Measurements from ENCODE around the gene GBX2.

Gene GBX2

DNA sequence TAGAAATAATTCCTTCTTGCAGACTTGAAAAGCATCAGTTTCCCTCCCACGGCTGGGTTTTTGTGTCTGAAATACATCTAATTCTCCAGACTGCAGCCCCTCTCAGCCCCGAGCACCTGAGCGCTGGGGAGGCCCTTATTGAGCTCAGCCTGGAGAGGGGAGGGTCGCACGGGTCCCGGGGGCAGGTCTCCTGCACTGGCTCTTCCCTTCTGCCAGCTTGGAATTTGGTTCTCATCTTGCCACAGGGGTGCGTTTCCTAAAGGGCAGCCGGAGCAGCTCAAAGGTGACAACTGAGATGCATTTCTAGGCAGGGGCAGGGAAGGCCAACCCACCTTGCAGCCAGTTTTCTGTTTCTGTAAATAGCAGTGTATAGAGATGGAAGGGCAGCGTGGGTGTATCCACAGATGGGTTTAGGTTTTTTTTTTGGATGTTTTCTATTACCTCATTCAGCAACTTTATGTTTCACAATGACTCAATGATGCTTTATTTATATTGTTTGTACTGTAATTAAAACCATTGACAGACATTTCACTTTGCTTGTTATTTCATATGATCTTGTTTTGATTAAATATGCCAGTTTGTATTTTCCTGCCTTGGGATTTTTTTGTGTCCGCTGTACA, 37.0 kb downstream of the GBX2 start:
- H3K9me3 ChIP-seq (ENCODE audit: insufficient read depth, low read depth, low read length): no peaks in the 10 kb centered on the region
- no peaks in the 10 kb centered on the region for H3K36me3 ChIP-seq (ENCODE audit: insufficient read depth, low read depth, low read length)
- H3K27ac ChIP-seq (ENCODE audit: low read length): no peak overlapping the region
- H3K27me3 ChIP-seq (ENCODE audit: insufficient read depth, low read length): no peaks in the 10 kb centered on the region
- H3K9ac ChIP-seq (ENCODE audit: low read depth, low read length): no peak overlapping the region
- H3K4me1 ChIP-seq (ENCODE audit: insufficient read depth, low read length): no peaks in the 10 kb centered on the region; the same call in 1 of the 2 replicates
- H3K4me3 ChIP-seq (ENCODE audit: low read length): no peak overlapping the region

DNA sequence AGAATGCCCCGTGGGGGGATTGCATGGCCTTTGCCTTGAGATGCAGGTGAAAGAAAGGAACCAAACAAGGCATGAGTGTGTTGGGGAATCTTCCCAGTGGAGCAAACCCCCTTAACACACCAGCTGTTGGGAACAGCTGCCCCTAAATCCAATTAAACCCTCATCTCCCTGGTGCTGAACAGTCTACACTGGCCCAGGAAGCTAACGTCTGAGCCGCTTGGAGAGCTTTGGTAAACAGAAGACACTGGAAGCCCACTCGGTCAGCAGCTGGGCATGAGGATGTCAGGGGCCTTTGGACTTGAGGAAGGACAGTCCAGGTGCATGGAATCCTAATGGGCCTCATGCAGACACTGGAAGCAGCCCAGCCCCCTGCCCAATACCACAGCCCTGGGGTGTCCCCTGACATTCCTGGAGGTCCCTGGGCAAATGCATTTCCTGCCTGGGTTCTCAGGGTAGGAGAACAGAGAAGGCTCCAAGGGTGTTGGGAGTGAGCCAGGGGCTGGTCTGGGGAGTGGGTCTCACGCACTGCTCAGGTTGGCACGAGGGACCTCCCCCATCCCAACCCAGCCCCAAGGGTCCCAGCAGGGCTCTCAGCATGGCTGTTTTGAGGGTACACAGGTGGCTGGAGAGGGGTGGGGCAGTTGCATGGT, 37.7 kb downstream of the GBX2 start:
- no peaks in the 10 kb centered on the region for H3K9me3 ChIP-seq (ENCODE audit: insufficient read depth, low read depth, low read length)
- H3K9ac ChIP-seq (ENCODE audit: low read depth, low read length): no peak overlapping the region; the same call in 1 of the 2 replicates
- H3K36me3 ChIP-seq (ENCODE audit: insufficient read depth, low read depth, low read length): no peaks in the 10 kb centered on the region
- H3K27ac ChIP-seq (ENCODE audit: low read length): no peak overlapping the region
- H3K4me1 ChIP-seq (ENCODE audit: insufficient read depth, low read length): no peaks in the 10 kb centered on the region; the same call in 1 of the 2 replicates
- no peaks in the 10 kb centered on the region for H3K27me3 ChIP-seq (ENCODE audit: insufficient read depth, low read length)
- H3K4me3 ChIP-seq (ENCODE audit: low read length): no peak overlapping the region

DNA sequence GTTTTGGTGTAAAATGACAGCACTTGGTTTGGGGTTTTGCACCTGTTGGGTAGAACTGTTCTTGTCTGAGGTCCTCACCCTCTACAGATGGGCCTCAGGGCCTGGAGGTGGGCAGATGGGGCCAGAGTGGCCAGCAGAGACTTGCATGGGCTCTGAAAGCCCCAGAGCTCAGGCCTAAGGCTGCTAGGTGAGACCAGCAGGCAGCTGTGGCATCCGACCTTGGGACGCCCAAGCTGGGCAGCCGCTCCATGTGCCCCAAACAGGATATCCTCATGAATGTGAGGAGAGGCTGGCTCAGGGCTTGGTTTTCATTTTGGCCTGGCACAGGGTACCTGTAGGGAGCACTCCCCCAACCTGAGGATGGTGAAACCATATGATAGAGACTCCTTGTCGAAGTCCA, 38.3 kb downstream of the GBX2 start:
- no peak overlapping the region for H3K4me3 ChIP-seq (ENCODE audit: low read length)

DNA sequence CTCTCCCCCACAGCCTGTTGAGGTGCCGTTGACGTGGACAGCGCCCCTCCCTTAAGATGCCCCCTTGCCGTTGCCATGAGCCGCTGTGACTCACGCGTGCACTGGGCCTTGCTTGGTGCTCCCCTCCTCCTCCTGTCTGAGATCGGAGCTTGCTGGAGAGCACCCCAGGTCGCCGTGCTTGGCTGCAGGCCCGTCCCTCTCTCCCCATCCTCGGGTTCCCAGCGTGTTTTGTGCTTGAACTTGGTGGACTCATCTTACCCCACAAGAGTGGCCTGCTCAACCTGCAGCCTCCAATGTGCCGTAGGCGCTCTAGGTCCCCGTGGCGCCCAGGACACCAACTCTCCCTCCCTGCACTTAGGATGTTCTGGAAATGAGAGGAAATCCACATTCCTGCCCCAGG, 39.9 kb downstream of the GBX2 start:
- Histone ChIP-seq H3K27ac (ENCODE audit: low read length) (no peak overlapping the region), H3K9ac (ENCODE audit: low read depth, low read length) (no peak overlapping the region), H3K4me3 (ENCODE audit: low read length) (no peak overlapping the region), H3K9me3 (ENCODE audit: insufficient read depth, low read depth, low read length) (no peaks in the 10 kb centered on the region), H3K27me3 (ENCODE audit: insufficient read depth, low read length) (no peaks in the 10 kb centered on the region), H3K4me1 (ENCODE audit: insufficient read depth, low read length) (no peaks in the 10 kb centered on the region; the same call in 1 of the 2 replicates), H3K36me3 (ENCODE audit: insufficient read depth, low read depth, low read length) (peaks cover 9% of the 10 kb centered on the region; the same call in 1 of the 2 replicates)

More for the DNA sequence above, 38.3 kb downstream of the GBX2 start:
- Histone ChIP-seq H3K9ac (ENCODE audit: low read depth, low read length) (no peak overlapping the region), H3K27me3 (ENCODE audit: insufficient read depth, low read length) (no peaks in the 10 kb centered on the region), H3K4me1 (ENCODE audit: insufficient read depth, low read length) (no peaks in the 10 kb centered on the region; the same call in 1 of the 2 replicates), H3K36me3 (ENCODE audit: insufficient read depth, low read depth, low read length) (peaks cover 1% of the 10 kb centered on the region; the same call in 1 of the 2 replicates), H3K27ac (ENCODE audit: low read length) (no peak overlapping the region), H3K9me3 (ENCODE audit: insufficient read depth, low read depth, low read length) (no peaks in the 10 kb centered on the region)

DNA sequence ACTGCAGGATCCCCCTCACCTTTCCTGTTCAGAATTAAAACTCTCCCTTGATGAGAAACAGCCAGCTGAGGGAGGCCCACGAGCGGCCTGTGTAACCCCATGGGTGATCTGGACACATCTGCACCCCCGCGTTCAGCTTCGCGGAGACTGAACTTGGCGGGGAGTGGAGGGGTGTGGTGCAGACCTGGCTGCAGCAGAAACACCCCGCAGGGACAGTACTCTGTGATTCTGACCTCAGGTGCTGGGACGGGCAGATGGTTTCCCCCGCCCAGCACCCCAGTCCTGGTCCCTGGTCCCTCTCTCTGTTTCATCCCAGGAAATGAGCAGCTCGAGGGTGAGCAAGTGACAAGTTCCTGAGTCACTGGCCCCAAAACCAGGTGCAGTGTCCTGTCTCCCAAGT, 41.2 kb downstream of the GBX2 start:
- H3K36me3 ChIP-seq (ENCODE audit: insufficient read depth, low read depth, low read length): peaks cover 9% of the 10 kb centered on the region; the same call in 1 of the 2 replicates
- H3K27me3 ChIP-seq (ENCODE audit: insufficient read depth, low read length): no peaks in the 10 kb centered on the region
- H3K4me1 ChIP-seq (ENCODE audit: insufficient read depth, low read length): no peaks in the 10 kb centered on the region; the same call in 1 of the 2 replicates
- no peak overlapping the region for H3K27ac ChIP-seq (ENCODE audit: low read length)
- no peaks in the 10 kb centered on the region for H3K9me3 ChIP-seq (ENCODE audit: insufficient read depth, low read depth, low read length)
- no peak overlapping the region for H3K9ac ChIP-seq (ENCODE audit: low read depth, low read length)
- no peak overlapping the region for H3K4me3 ChIP-seq (ENCODE audit: low read length)

DNA sequence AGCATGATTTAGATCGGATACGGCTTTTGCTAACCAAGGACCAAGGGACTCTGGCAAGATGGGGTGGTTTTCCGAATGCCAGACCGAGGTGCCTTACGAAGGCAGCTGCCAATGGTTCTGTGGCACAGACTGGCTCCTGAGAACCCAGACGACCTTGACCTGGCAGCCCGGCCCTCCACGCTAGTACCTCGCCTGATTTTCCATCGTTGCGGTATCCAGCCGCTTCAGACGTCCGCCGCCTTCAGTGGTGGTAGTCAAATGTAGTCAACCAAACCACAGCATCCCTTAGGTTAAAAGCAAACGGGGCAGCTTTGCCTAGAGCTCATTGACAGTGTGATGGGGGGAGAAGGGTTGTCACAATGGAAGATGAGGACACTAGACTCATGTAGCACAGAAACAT, 42.6 kb downstream of the GBX2 start:
- Histone ChIP-seq H3K4me1 (ENCODE audit: insufficient read depth, low read length) (no peaks in the 10 kb centered on the region; the same call in 1 of the 2 replicates), H3K27ac (ENCODE audit: low read length) (no peak overlapping the region), H3K4me3 (ENCODE audit: low read length) (no peak overlapping the region), H3K9me3 (ENCODE audit: insufficient read depth, low read depth, low read length) (no peaks in the 10 kb centered on the region), H3K27me3 (ENCODE audit: insufficient read depth, low read length) (peaks cover 2% of the 10 kb centered on the region; the same call in 1 of the 2 replicates), H3K9ac (ENCODE audit: low read depth, low read length) (no peak overlapping the region), H3K36me3 (ENCODE audit: insufficient read depth, low read depth, low read length) (peaks cover 9% of the 10 kb centered on the region; the same call in 1 of the 2 replicates)

DNA sequence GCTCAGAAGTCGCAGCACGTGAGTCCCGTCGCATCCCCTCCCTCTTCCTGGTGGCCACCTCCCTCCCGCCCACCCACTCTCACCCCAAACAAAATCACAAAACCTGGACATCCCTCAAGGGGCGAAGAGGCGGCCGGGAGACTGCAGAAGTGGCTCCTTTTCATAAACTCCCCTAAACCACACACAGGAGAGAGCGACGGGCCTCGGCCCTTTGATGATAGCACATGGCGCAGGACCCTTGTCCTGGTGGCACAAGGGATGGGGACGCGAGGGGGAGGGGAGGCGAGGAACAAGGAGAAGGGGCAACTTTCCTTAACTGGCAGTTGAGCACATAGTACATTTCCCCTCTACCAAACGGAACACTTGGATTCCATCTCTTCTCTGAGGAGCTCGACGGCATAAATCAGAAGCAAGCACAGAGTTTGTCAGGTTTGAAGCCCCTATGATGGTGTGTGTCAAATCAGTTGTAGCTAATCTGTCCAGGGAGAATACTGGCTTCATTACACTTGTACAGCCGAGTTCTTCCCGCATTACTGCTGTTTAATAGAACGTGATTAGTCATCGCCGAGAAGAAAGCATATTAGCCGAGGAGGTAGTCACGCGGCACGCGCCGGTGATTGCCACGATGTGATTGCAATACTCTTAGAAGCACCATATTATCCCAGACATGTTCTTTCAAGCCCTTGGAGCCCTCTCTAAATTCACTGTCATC, 43.8 kb downstream of the GBX2 start:
- no peaks in the 10 kb centered on the region for H3K4me1 ChIP-seq (ENCODE audit: insufficient read depth, low read length)
- H3K36me3 ChIP-seq (ENCODE audit: insufficient read depth, low read depth, low read length): peaks cover 9% of the 10 kb centered on the region; the same call in 1 of the 2 replicates
- no peaks in the 10 kb centered on the region for H3K9me3 ChIP-seq (ENCODE audit: insufficient read depth, low read depth, low read length)
- H3K27me3 ChIP-seq (ENCODE audit: insufficient read depth, low read length): peaks cover 14% of the 10 kb centered on the region
- no peak overlapping the region for H3K4me3 ChIP-seq (ENCODE audit: low read length)
- H3K27ac ChIP-seq (ENCODE audit: low read length): no peak overlapping the region
- no peak overlapping the region for H3K9ac ChIP-seq (ENCODE audit: low read depth, low read length)

DNA sequence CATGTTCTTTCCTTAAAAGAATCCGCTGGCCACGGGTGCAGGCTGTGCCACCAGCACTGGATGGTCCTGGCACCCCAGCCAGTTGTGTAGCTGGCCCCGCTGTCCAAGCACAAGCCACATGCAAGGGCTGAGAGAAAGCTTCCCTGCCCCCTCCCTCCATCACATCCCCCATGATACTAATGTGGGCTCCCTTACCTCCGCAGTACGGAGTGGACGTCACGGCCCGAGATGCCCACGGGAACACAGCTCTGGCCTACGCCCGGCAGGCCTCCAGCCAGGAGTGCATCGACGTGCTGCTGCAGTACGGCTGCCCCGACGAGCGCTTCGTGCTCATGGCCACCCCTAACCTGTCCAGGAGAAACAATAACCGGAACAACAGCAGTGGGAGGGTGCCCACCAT, 44.5 kb downstream of the GBX2 start:
- Histone ChIP-seq H3K27me3 (ENCODE audit: insufficient read depth, low read length) (peaks cover 21% of the 10 kb centered on the region), H3K4me1 (ENCODE audit: insufficient read depth, low read length) (no peaks in the 10 kb centered on the region), H3K27ac (ENCODE audit: low read length) (no peak overlapping the region), H3K4me3 (ENCODE audit: low read length) (no peak overlapping the region), H3K9me3 (ENCODE audit: insufficient read depth, low read depth, low read length) (no peaks in the 10 kb centered on the region), H3K36me3 (ENCODE audit: insufficient read depth, low read depth, low read length) (peaks cover 9% of the 10 kb centered on the region; the same call in 1 of the 2 replicates), H3K9ac (ENCODE audit: low read depth, low read length) (no peak overlapping the region)

DNA sequence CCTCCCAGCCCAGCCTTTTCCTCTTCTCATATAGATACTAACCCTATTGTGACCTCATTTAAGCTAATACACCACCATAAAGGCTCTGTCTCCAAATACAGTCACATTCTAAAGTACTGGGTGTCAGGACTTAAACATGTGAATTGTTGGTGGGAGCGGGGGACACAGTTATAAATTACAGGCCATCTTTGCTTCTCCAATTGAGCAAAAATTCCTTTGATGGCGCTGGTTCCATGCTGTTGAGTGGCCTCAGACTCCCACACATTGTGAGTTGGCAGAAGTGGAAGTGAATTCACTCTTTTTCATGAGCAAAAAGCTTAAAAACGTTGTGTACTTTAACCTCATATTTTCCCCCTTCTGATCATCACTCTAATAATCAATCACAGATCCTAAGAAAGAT, 46.0 kb downstream of the GBX2 start:
- no peak overlapping the region for H3K4me3 ChIP-seq (ENCODE audit: low read length)
- H3K4me1 ChIP-seq (ENCODE audit: insufficient read depth, low read length): peaks cover 8% of the 10 kb centered on the region; the same call in 1 of the 2 replicates
- H3K27ac ChIP-seq (ENCODE audit: low read length): no peak overlapping the region
- H3K9ac ChIP-seq (ENCODE audit: low read depth, low read length): no peak overlapping the region
- peaks cover 9% of the 10 kb centered on the region; the same call in 1 of the 2 replicates for H3K36me3 ChIP-seq (ENCODE audit: insufficient read depth, low read depth, low read length)
- peaks cover 34% of the 10 kb centered on the region for H3K27me3 ChIP-seq (ENCODE audit: insufficient read depth, low read length)
- H3K9me3 ChIP-seq (ENCODE audit: insufficient read depth, low read depth, low read length): no peaks in the 10 kb centered on the region

DNA sequence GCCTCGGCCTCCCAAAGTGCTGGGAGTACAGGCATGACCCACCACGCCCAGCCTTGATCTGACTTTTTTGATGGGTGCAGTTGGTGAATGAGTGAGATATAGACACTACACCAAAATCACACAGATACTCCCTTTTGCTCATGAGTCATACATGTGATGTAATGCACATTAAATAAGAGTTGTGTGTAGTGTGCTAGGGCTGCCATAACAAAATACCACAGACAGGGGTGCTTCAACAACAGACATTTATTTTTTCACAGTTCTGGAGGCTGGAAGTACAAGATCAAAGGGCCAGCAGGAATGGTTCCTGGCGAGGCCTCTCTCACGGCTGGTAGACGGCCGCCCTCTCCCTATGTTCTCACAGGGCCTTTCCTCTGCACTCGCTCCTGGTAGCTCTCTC, 46.6 kb downstream of the GBX2 start:
- Histone ChIP-seq H3K9ac (ENCODE audit: low read depth, low read length) (no peak overlapping the region), H3K27me3 (ENCODE audit: insufficient read depth, low read length) (peaks cover 41% of the 10 kb centered on the region), H3K27ac (ENCODE audit: low read length) (no peak overlapping the region), H3K4me3 (ENCODE audit: low read length) (no peak overlapping the region), H3K9me3 (ENCODE audit: insufficient read depth, low read depth, low read length) (no peaks in the 10 kb centered on the region), H3K4me1 (ENCODE audit: insufficient read depth, low read length) (peaks cover 8% of the 10 kb centered on the region; the same call in 1 of the 2 replicates), H3K36me3 (ENCODE audit: insufficient read depth, low read depth, low read length) (peaks cover 9% of the 10 kb centered on the region; the same call in 1 of the 2 replicates)

DNA sequence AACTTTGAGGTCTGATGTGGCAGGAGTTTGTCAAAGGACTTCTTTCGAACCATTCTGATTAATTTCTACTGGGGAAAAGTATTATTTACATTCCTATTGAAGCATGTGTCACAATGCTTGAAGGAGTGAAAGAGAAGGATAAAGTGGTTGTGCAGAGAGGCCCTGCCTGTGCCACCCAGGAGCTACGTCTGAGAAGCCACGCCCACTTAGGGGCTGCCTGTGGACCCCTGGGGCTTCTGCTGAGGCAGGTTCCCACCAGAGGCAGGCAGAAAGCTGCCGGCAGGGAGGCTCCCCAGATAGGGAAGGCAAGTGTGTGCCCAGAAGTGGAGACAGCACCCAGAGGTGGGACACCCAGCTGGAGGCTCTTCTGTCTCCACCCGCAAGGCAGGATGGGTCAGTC, 47.4 kb downstream of the GBX2 start:
- peaks cover 8% of the 10 kb centered on the region; the same call in 1 of the 2 replicates for H3K4me1 ChIP-seq (ENCODE audit: insufficient read depth, low read length)
- no peaks in the 10 kb centered on the region for H3K9me3 ChIP-seq (ENCODE audit: insufficient read depth, low read depth, low read length)
- H3K9ac ChIP-seq (ENCODE audit: low read depth, low read length): no peak overlapping the region
- H3K36me3 ChIP-seq (ENCODE audit: insufficient read depth, low read depth, low read length): peaks cover 9% of the 10 kb centered on the region; the same call in 1 of the 2 replicates
- no peak overlapping the region for H3K4me3 ChIP-seq (ENCODE audit: low read length)
- no peak overlapping the region for H3K27ac ChIP-seq (ENCODE audit: low read length)
- H3K27me3 ChIP-seq (ENCODE audit: insufficient read depth, low read length): peaks cover 44% of the 10 kb centered on the region

All from iPS-20b (cell line).